H9 (cell line): Measurements from ENCODE around the gene PLA2G5. TPM values are rescaled to one million over a fixed set of nuclear protein-coding genes. Genes with fewer than 3 reads are reported as not detected.

Experiments
- DNase-seq: peaks from one replicate; pipeline ENCODE4 v3.0.0-alpha.2; 2017
- H2AFZ ChIP-seq: one replicate; pipeline ENCODE4 v1.6.1; 2013; ENCODE audit warnings: mild to moderate bottlenecking, low read length, control low read depth, moderate library complexity
- H2AK5ac ChIP-seq: 2 replicates; pipeline ENCODE4 v1.6.1; 2013; ENCODE audit warnings: low read length, control low read depth, mixed read lengths; ENCODE audit not compliant: insufficient read length
- H2BK120ac ChIP-seq: one replicate; pipeline ENCODE4 v1.6.1; 2013; ENCODE audit warnings: low read depth, mild to moderate bottlenecking, low read length, control low read depth, inconsistent platforms; ENCODE audit not compliant: poor library complexity, severe bottlenecking
- H2BK12ac ChIP-seq: 2 replicates; pipeline ENCODE4 v1.6.1; 2013; ENCODE audit warnings: low read length, control low read depth, mixed read lengths, low read depth; ENCODE audit not compliant: insufficient read length
- H2BK15ac ChIP-seq: 2 replicates; pipeline ENCODE4 v1.6.1; 2013; ENCODE audit warnings: low read depth, low read length, control low read depth
- H2BK20ac ChIP-seq: one replicate; pipeline ENCODE4 v1.6.1; 2013; ENCODE audit warnings: low read depth, mild to moderate bottlenecking, low read length, control low read depth, inconsistent platforms; ENCODE audit not compliant: poor library complexity, severe bottlenecking
- H2BK5ac ChIP-seq: 2 replicates; pipeline ENCODE4 v1.6.1; 2013; ENCODE audit warnings: low read length, control low read depth, mixed read lengths; ENCODE audit not compliant: insufficient read length
- H3K14ac ChIP-seq: 2 replicates; pipeline ENCODE4 v1.6.1; 2013; ENCODE audit warnings: low read length, control low read depth; ENCODE audit not compliant: insufficient read depth
- H3K18ac ChIP-seq: 2 replicates; pipeline ENCODE4 v1.6.1; 2013; ENCODE audit warnings: low read depth, mild to moderate bottlenecking, mixed read lengths, low read length, control low read depth; ENCODE audit not compliant: insufficient read length
- H3K23ac ChIP-seq: 2 replicates; pipeline ENCODE4 v1.6.1; 2013; ENCODE audit warnings: low read length, control low read depth, mixed read lengths, low read depth; ENCODE audit not compliant: insufficient read length
- H3K23me2 ChIP-seq: 2 replicates; pipeline ENCODE4 v1.6.1; 2013; ENCODE audit warnings: low read depth, mild to moderate bottlenecking, mixed read lengths, low read length, control low read depth; ENCODE audit not compliant: insufficient read length, poor library complexity, severe bottlenecking
- H3K27ac ChIP-seq: 2 replicates; pipeline ENCODE4 v1.5.1; 2013; ENCODE audit warnings: low read length, control low read depth, mixed read lengths, low read depth; ENCODE audit not compliant: insufficient read length
- H3K27me3 ChIP-seq: 2 replicates; pipeline ENCODE4 v1.6.1; 2013; ENCODE audit warnings: low read length, control low read depth, inconsistent platforms; ENCODE audit not compliant: insufficient read depth
- H3K4ac ChIP-seq: 2 replicates; pipeline ENCODE4 v1.6.1; 2013; ENCODE audit warnings: low read depth, mild to moderate bottlenecking, control low read depth, inconsistent platforms, low read length, moderate library complexity
- H3K4me1 ChIP-seq: 2 replicates; pipeline ENCODE4 v1.6.1; 2013; ENCODE audit warnings: low read length, control low read depth, inconsistent platforms; ENCODE audit not compliant: insufficient read depth
- H3K4me2 ChIP-seq: 2 replicates; pipeline ENCODE4 v1.6.1; 2013; ENCODE audit warnings: low read length, control low read depth, mixed read lengths; ENCODE audit not compliant: insufficient read length, insufficient read depth
- H3K56ac ChIP-seq: 2 replicates; pipeline ENCODE4 v1.6.1; 2013; ENCODE audit warnings: low read depth, mild to moderate bottlenecking, mixed read lengths, low read length, control low read depth; ENCODE audit not compliant: insufficient read length
- H3K79me1 ChIP-seq: 2 replicates; pipeline ENCODE4 v1.6.1; 2013; ENCODE audit warnings: low read depth, mild to moderate bottlenecking, moderate library complexity, low read length, control low read depth, inconsistent platforms; ENCODE audit not compliant: insufficient read depth, poor library complexity, severe bottlenecking
- H3K79me2 ChIP-seq: 2 replicates; pipeline ENCODE4 v1.6.1; 2013; ENCODE audit warnings: low read length, control low read depth, inconsistent platforms; ENCODE audit not compliant: insufficient read depth
- H3K9ac ChIP-seq: 2 replicates; pipeline ENCODE4 v1.6.1; 2013; ENCODE audit warnings: low read length, control low read depth, mixed read lengths; ENCODE audit not compliant: insufficient read length; ENCODE audit errors: extremely low read depth
- H3K9me3 ChIP-seq: one replicate; pipeline ENCODE4 v1.6.1; 2013; ENCODE audit warnings: low read depth, low read length, inconsistent platforms; ENCODE audit not compliant: control insufficient read depth
- H3T11ph ChIP-seq: one replicate; pipeline ENCODE4 v1.6.1; 2013; ENCODE audit warnings: mild to moderate bottlenecking, low read length, control low read depth, inconsistent platforms
- H4K20me1 ChIP-seq: one replicate; pipeline ENCODE4 v1.6.1; 2013; ENCODE audit not compliant: control insufficient read depth, insufficient read length, insufficient read depth
- H4K5ac ChIP-seq: 2 replicates; pipeline ENCODE4 v1.6.1; 2013; ENCODE audit warnings: low read depth, mild to moderate bottlenecking, mixed read lengths, low read length, control low read depth; ENCODE audit not compliant: insufficient read length
- H4K8ac ChIP-seq: replicated peaks from 2 replicates; pipeline ENCODE4 v1.6.1; 2013; ENCODE audit warnings: low read length, control low read depth, mixed read lengths, low read depth; ENCODE audit not compliant: insufficient read length
- H4K91ac ChIP-seq: 2 replicates; pipeline ENCODE4 v1.6.1; 2013; ENCODE audit warnings: low read depth, mild to moderate bottlenecking, moderate library complexity, mixed read lengths, low read length, control low read depth; ENCODE audit not compliant: insufficient read length
- H3K27ac Mint-ChIP-seq, 3 experiments: 2 replicates in 2 of 3; 3 replicates in 1 of 3; pipeline ENCODE4 v1.8.0; 2020 to 2021; ENCODE audit warnings: mixed read lengths in 3 of 3, mild to moderate bottlenecking in 1 of 3, moderate library complexity in 1 of 3
- H3K27me3 Mint-ChIP-seq: 2 replicates; pipeline ENCODE4 v1.8.0; 2021; ENCODE audit warnings: low read depth, mild to moderate bottlenecking, moderate library complexity, mixed read lengths
- H3K36me3 Mint-ChIP-seq, 3 experiments: 2 replicates in 2 of 3; 3 replicates in 1 of 3; pipeline ENCODE4 v1.8.0; 2020 to 2021; ENCODE audit warnings: low read depth in 3 of 3, mixed read lengths in 3 of 3; ENCODE audit not compliant: insufficient read depth in 1 of 3
- H3K4me1 Mint-ChIP-seq, 2 experiments: 2 replicates each; pipeline ENCODE4 v1.8.0; 2020; ENCODE audit warnings: mixed read lengths in 2 of 2
- H3K4me3 Mint-ChIP-seq, 2 experiments: 2 replicates in 1 of 2; 3 replicates in 1 of 2; pipeline ENCODE4 v1.8.0; 2020 to 2021; ENCODE audit warnings: mild to moderate bottlenecking in 2 of 2, mixed read lengths in 2 of 2, moderate library complexity in 1 of 2
- H3K9me3 Mint-ChIP-seq, 2 experiments: 2 replicates in 1 of 2; 3 replicates in 1 of 2; pipeline ENCODE4 v1.8.0; 2020; ENCODE audit warnings: mild to moderate bottlenecking in 2 of 2, mixed read lengths in 2 of 2, moderate library complexity in 1 of 2
- WGBS: extraction: QIAGEN DNeasy Blood & Tissue Kit; methylation state at CpG from one replicate; pipeline ENCODE4 v1.1.7; 2013; ENCODE audit warnings: missing lambda C conversion rate, low lambda C conversion rate, mixed read lengths; ENCODE audit not compliant: insufficient read length; ENCODE audit errors: extremely low coverage; 5-methylcytosine and 5-hydroxymethylcytosine counted together
- total RNA-seq: library from RNA; stranded (reverse); gene quantifications from 2 replicates; pipeline ENCODE4 v1.2.1, GENCODE V29; 2021
- TF ChIP-seq, protein P1 (sequence below): fragments of 200-600 bp; sonication (generic); conservative IDR thresholded peaks from 3 replicates; pipeline ENCODE4 v1.8.0; 2021; ENCODE audit warnings: antibody characterized with exemption, mild to moderate bottlenecking

The PLA2G5 gene
- total RNA-seq, 1 experiment from 2014 or later = not detected

DNA sequence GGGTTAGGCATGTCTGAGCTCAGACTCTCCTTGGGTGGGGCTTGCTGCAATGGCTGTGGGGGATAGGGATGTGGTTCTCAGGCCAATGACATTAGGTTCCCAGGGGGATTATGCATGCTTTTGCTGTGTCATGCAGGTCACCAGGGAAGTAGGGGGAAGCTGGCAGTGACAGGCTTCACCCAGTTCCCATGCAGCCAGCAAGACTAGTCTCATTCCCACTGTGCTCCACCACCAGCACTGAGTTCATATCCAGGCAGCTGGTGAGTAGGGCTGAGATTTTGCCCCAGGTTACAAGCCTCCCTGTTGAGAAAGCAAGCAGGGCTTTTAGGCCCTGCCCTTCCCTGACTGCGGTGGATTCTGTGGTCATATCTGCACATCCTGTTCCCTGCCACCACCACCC is 32.1 kb upstream of the PLA2G5 start:
- WGBS = no CpG with 5 or more reads among the region's 1 CpG
- H3K9me3 Mint-ChIP-seq = peaks cover 11 to 20% of the 10 kb centered on the region in 2 experiments
- Histone ChIP-seq H3K79me2 (no peaks in the 10 kb centered on the region), H3K56ac (no peak overlapping the region), H3K27ac (no peak overlapping the region), H2BK15ac (no peak overlapping the region), H2AFZ (no peak overlapping the region), H3T11ph (no peak overlapping the region), H2AK5ac (no peak overlapping the region), H4K20me1 (no peaks in the 10 kb centered on the region), H3K4me2 (no peak overlapping the region), H3K27me3 (no peaks in the 10 kb centered on the region), H2BK20ac (no peak overlapping the region), H4K91ac (no peak overlapping the region), H3K14ac (no peak overlapping the region), H3K4ac (no peak overlapping the region), H3K4me1 (no peaks in the 10 kb centered on the region; the same call in 1 of the 2 replicates), H2BK12ac (no peak overlapping the region), H3K23ac (no peak overlapping the region), H3K9me3 (no peaks in the 10 kb centered on the region), H2BK5ac (no peak overlapping the region), H2BK120ac (no peak overlapping the region), H4K8ac (no peak overlapping the region), H3K9ac (no peak overlapping the region), H4K5ac (no peak overlapping the region), H3K79me1 (no peaks in the 10 kb centered on the region), H3K23me2 (no peaks in the 10 kb centered on the region), H3K18ac (no peak overlapping the region)
- 0 out of 7 replicates have a peak overlapping the region, but pooled peaks of 2 of the 3 experiments have one; percentile 9 to 15 for H3K27ac Mint-ChIP-seq
- H3K36me3 Mint-ChIP-seq = peaks cover 2 to 9% (median 5%) of the 10 kb centered on the region in 3 experiments
- TF ChIP-seq, protein P1, sequence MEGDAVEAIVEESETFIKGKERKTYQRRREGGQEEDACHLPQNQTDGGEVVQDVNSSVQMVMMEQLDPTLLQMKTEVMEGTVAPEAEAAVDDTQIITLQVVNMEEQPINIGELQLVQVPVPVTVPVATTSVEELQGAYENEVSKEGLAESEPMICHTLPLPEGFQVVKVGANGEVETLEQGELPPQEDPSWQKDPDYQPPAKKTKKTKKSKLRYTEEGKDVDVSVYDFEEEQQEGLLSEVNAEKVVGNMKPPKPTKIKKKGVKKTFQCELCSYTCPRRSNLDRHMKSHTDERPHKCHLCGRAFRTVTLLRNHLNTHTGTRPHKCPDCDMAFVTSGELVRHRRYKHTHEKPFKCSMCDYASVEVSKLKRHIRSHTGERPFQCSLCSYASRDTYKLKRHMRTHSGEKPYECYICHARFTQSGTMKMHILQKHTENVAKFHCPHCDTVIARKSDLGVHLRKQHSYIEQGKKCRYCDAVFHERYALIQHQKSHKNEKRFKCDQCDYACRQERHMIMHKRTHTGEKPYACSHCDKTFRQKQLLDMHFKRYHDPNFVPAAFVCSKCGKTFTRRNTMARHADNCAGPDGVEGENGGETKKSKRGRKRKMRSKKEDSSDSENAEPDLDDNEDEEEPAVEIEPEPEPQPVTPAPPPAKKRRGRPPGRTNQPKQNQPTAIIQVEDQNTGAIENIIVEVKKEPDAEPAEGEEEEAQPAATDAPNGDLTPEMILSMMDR = no peak
- H3K27me3 Mint-ChIP-seq = peaks cover 24% of the 10 kb centered on the region
- peaks cover 14 to 15% of the 10 kb centered on the region in 2 experiments for H3K4me1 Mint-ChIP-seq
- no peak overlapping the region for H3K4me3 Mint-ChIP-seq
- peak; percentile 44 for DNase-seq
